Right atrium auricular region (tissue), 2 donors: Measurements from ENCODE around the gene MYO1C. TPM values are rescaled to one million over a fixed set of nuclear protein-coding genes. Genes with fewer than 3 reads are reported as not detected.

Experiments
- DNase-seq: peaks from one replicate; pipeline ENCODE4 v3.0.0-alpha.2; 2019; ENCODE audit warnings: low spot score
- H3K27ac ChIP-seq, 2 donors: fragments of 200-600 bp; sonication (generic); 1 replicate in 1 of 2; 2 replicates in 1 of 2; pipeline ENCODE4 v1.5.1; 2016 to 2019
- H3K27me3 ChIP-seq, 2 donors: fragments of 200-600 bp; sonication (generic); one replicate each; pipeline versions ENCODE4 v1.5.1 to v1.6.0; 2017 to 2019
- H3K36me3 ChIP-seq: fragments of 200-600 bp; sonication (generic); one replicate; pipeline ENCODE4 v1.5.1; 2016
- H3K4me1 ChIP-seq, 2 donors: fragments of 200-600 bp; sonication (generic); one replicate each; pipeline versions ENCODE4 v1.5.1 to v1.6.0; 2017 to 2019
- H3K4me3 ChIP-seq, 2 donors: fragments of 200-600 bp; sonication (generic); 1 replicate in 1 of 2; 2 replicates in 1 of 2; pipeline ENCODE4 v1.5.1; 2017 to 2019; ENCODE audit warnings: mild to moderate bottlenecking in 1 of 2, moderate library complexity in 1 of 2
- H3K9me3 ChIP-seq, 2 donors: fragments of 200-600 bp; sonication (generic); one replicate each; pipeline ENCODE4 v1.5.1; 2019
- CTCF ChIP-seq, 2 donors: fragments of 200-600 bp; sonication (generic); IDR thresholded peaks; one replicate each; pipeline ENCODE4 v1.5.1; 2019; ENCODE audit warnings: antibody characterized with exemption in 2 of 2
- total RNA-seq, 2 donors: library from RNA; depleted of rRNA; stranded (reverse); fragments of >200 nt; gene quantifications; one replicate each; pipeline ENCODE4 v1.1.0, GENCODE V29; 2016

Gene MYO1C
- total RNA-seq, 2 donors from 2014 or later, result 83.6 to 161 TPM

GRCh38 chr17:1518410-1518809 lies 25.9 kb upstream of the MYO1C start:
- peaks cover 14% of the 10 kb centered on the region for H3K36me3 ChIP-seq
- no peaks in the 10 kb centered on the region for H3K9me3 ChIP-seq
- peaks cover 9 to 36% of the 10 kb centered on the region in 2 donors for H3K4me1 ChIP-seq
- TF ChIP-seq CTCF (IDR thresholded peaks at IDR 0.05), result no peak
- H3K4me3 ChIP-seq, result no peak overlapping the region
- no peak for DNase-seq
- no peak overlapping the region for H3K27ac ChIP-seq
- H3K27me3 ChIP-seq, result no peaks in the 10 kb centered on the region

- H3K36me3 ChIP-seq, result peaks cover 17% of the 10 kb centered on the region
Measured at GRCh38 chr17:1516388-1517161, 24.1 kb upstream of the MYO1C start, which contains the start of gene INPP5K. Gene INPP5K, minus strand, starts transcription at chr17:1516612. Its CDS starts 113 bp downstream, at chr17:1516499.

GRCh38 chr17:1515640-1516387 lies 23.3 kb upstream of the MYO1C start:
- H3K27ac ChIP-seq, result peak overlapping the region; percentile 92
- no peaks in the 10 kb centered on the region for H3K27me3 ChIP-seq
- no peaks in the 10 kb centered on the region for H3K9me3 ChIP-seq
- peaks cover 10% of the 10 kb centered on the region for H3K36me3 ChIP-seq
- peak overlapping the region; percentile 76 to 88 for H3K4me3 ChIP-seq
- H3K4me1 ChIP-seq, result peaks cover 9 to 62% of the 10 kb centered on the region in 2 donors
- DNase-seq, result peak; percentile 81
- TF ChIP-seq CTCF (IDR thresholded peaks at IDR 0.05), result peak; percentile 26 to 73

More at GRCh38 chr17:1516388-1517161, 24.1 kb upstream of the MYO1C start, which contains the start of gene INPP5K:
- Histone ChIP-seq H3K9me3 (no peaks in the 10 kb centered on the region), H3K4me3 (peak within 1 kb of the TSS; percentile 76 to 88), H3K4me1 (peaks cover 9 to 55% of the 10 kb centered on the region in 2 donors), H3K27me3 (no peaks in the 10 kb centered on the region), H3K27ac (peak within 1 kb of the TSS; percentile 92)
- TF ChIP-seq CTCF (IDR thresholded peaks at IDR 0.05), result no peak
- peak; percentile 98 for DNase-seq

- no peak overlapping the region for H3K4me3 ChIP-seq
- H3K9me3 ChIP-seq, result no peaks in the 10 kb centered on the region
- no peak for DNase-seq
- no peak for TF ChIP-seq CTCF (IDR thresholded peaks at IDR 0.05)
- no peaks in the 10 kb centered on the region for H3K27me3 ChIP-seq
- peak overlapping the region; percentile 76 to 80 for H3K27ac ChIP-seq
- H3K4me1 ChIP-seq, result peaks cover 9 to 88% of the 10 kb centered on the region in 2 donors
- peaks cover 32% of the 10 kb centered on the region for H3K36me3 ChIP-seq
Measured at GRCh38 chr17:1512351-1512750, 19.9 kb upstream of the MYO1C start.

DNA sequence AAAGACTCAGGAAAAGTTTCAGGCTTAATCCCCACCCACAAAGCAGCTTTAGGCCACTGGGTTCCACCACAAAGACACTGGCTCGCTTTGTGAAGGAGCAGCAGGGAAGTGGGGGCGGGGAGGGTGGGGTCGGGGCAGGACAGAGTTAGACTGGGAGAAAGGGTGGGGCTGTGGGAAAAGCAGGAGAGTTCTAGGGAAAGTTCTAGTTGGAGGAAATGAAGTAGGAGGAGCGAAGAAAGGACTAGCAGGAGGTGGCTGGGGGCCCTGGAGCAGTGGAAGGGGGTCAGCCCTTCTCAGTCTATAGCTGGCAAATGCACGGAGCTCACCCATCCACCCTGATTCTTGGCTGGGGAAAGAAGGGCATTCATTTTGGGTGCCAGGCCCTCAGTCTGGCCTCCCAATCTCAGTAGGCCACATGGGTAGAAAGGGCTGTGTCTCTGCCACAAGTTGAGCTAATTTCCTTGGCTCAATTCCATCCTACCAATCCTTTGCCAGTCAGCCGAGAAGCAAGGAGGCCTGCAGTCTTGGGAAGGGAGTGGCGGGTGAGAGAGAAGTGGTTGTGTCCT lies 19.4 kb upstream of the MYO1C start:
- Histone ChIP-seq H3K36me3 (peaks cover 37% of the 10 kb centered on the region), H3K9me3 (no peaks in the 10 kb centered on the region), H3K4me1 (peaks cover 9 to 89% of the 10 kb centered on the region in 2 donors), H3K27me3 (no peaks in the 10 kb centered on the region), H3K4me3 (no peak overlapping the region), H3K27ac (peak overlapping the region; percentile 76 to 80)
- no peak for DNase-seq
- TF ChIP-seq CTCF (IDR thresholded peaks at IDR 0.05), result no peak
